Sigmoid colon (tissue), 7 donors: ENCODE data around the gene GSG1L. TPM values are rescaled to one million over a fixed set of nuclear protein-coding genes. Genes with fewer than 3 reads are reported as not detected.

Source experiments
- DNase-seq: peaks from one replicate; pipeline ENCODE4 v3.0.0-alpha.2; 2019
- H3K27ac ChIP-seq, 4 donors: fragments of 200-600 bp; sonication (generic); one replicate each; pipeline ENCODE4 v1.5.1; 2016 to 2019; ENCODE audit warnings: mild to moderate bottlenecking in 1 of 4
- H3K27me3 ChIP-seq, 3 donors: fragments of 200-600 bp; sonication (generic); one replicate each; pipeline ENCODE4 v1.5.1; 2019; ENCODE audit warnings: mild to moderate bottlenecking in 1 of 3
- H3K36me3 ChIP-seq, 4 donors: fragments of 200-600 bp; sonication (generic); one replicate each; pipeline ENCODE4 v1.5.1; 2016 to 2019
- H3K4me1 ChIP-seq, 4 donors: fragments of 200-600 bp; sonication (generic); one replicate each; pipeline ENCODE4 v1.5.1; 2017 to 2019
- H3K4me3 ChIP-seq, 4 donors: fragments of 200-600 bp; sonication (generic); one replicate each; pipeline ENCODE4 v1.5.1; 2017 to 2019; ENCODE audit warnings: mild to moderate bottlenecking in 2 of 4, moderate library complexity in 1 of 4
- H3K9me3 ChIP-seq, 4 donors: fragments of 200-600 bp in 3 of 4; sonication (generic) in 3 of 4; one replicate each; pipeline versions ENCODE4 v1.5.1 to v1.6.1; 2013 to 2019
- EP300 ChIP-seq, 4 donors: sonication (generic); formaldehyde crosslinking; IDR thresholded peaks; one replicate each; pipeline ENCODE4 v1.6.1; 2017; ENCODE audit warnings: antibody characterized with exemption in 4 of 4
- POLR2A ChIP-seq, 2 donors: fragments of 450-650 bp; IDR thresholded peaks; one replicate each; pipeline ENCODE4 v1.6.1; 2016; ENCODE audit warnings: antibody characterized with exemption in 2 of 2, mild to moderate bottlenecking in 2 of 2, moderate library complexity in 2 of 2
- POLR2AphosphoS5 ChIP-seq, 4 donors: sonication (generic); formaldehyde crosslinking; IDR thresholded peaks; one replicate each; pipeline ENCODE4 v1.6.1; 2017; ENCODE audit warnings: antibody characterized with exemption in 4 of 4
- WGBS, 2 donors: extraction: QIAGEN DNeasy Blood & Tissue Kit; methylation state at CpG; one replicate each; pipeline ENCODE4 v1.1.7; 2013; 5-methylcytosine and 5-hydroxymethylcytosine counted together
- intact Hi-C: fragments of 100-400 bp; cut with DNase I; formaldehyde crosslinking; loops from one replicate; pipeline ENCODE4 v1.15.1; 2023
- polyA plus RNA-seq, 3 donors: library from polyadenylated mRNA; stranded (reverse); fragments of 200-250 nt; gene quantifications; one replicate each; pipeline ENCODE4 v1.2.3, GENCODE V29; 2013
- total RNA-seq, 4 donors: library from RNA; depleted of rRNA; stranded (reverse); fragments of >200 nt; gene quantifications; one replicate each; pipeline ENCODE4 v1.1.0, GENCODE V29; 2016
- TF ChIP-seq, protein P1 (sequence below), 4 experiments: fragments of 450-650 bp in 3 of 4; fragments of 200-600 bp in 1 of 4; IDR thresholded peaks; one replicate each; pipeline ENCODE4 v1.5.1; 2016 to 2019; ENCODE audit warnings: antibody characterized with exemption in 4 of 4, mild to moderate bottlenecking in 3 of 4, moderate library complexity in 2 of 4
- donor health status: healthy with polysubstance abuse.
- donor health status: Bipolar disorder and iron deficiency.
- donor health status: healthy.

The GSG1L gene
- under 1 TPM; 0.28 to 0.66 (median 0.38) TPM for total RNA-seq
- polyA plus RNA-seq: under 1 TPM in 1 of 3 donors, not detected in 2; 0.25 TPM

DNA sequence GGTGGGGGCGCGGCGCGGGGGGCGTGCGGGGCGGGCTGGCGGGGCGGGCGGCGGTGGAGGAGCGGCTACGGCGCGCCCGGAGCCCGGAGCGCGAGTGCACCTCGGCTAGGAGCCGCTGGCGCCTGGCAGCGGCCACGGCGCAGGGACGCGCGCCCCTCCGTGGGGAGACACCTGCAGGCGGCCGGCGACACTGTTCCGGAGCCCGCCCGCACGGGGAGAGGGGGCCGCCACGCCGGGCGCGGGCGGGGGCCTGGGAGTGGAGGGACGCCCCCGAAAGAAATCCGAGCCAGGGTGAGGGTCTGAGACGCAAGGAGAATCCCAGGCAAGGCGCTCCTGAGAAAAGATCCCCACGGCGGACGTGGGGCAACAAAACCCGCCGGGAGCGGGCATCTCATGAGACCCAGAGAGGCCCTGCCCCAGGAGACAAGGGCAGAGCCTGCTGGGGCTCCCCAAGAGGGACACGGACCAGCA lies at the start of gene GSG1L:
GSG1L (minus strand) TSS at position 124 of the 471 bp plus-strand sequence. CDS start 290 bp downstream, outside the sequence.
- Histone ChIP-seq H3K27ac (no peak within 1 kb of the TSS), H3K4me1 (peaks cover 0 to 15% (median 9%) of the 10 kb centered on the region in 4 donors), H3K36me3 (no peaks in the 10 kb centered on the region), H3K4me3 (peak within 1 kb of the TSS in 3 of 4 donors; percentile 20 to 33 (median 28)), H3K9me3 (no peaks in the 10 kb centered on the region), H3K27me3 (peaks cover 13 to 65% (median 33%) of the 10 kb centered on the region in 3 donors)
- intact Hi-C loops: loop anchor here (10.0 kb wide), 1 partner anchor 369 kb away; no protein-coding TSS in a partner anchor
- no peak for DNase-seq
- 2 to 3% methylated on average over 54 of the region's 54 CpGs for WGBS, 2 donors
- TF ChIP-seq EP300 (IDR thresholded peaks at IDR 0.05) (no peak), POLR2AphosphoS5 (IDR thresholded peaks at IDR 0.05) (no peak), POLR2A (IDR thresholded peaks at IDR 0.05) (no peak)
- TF ChIP-seq, protein P1, sequence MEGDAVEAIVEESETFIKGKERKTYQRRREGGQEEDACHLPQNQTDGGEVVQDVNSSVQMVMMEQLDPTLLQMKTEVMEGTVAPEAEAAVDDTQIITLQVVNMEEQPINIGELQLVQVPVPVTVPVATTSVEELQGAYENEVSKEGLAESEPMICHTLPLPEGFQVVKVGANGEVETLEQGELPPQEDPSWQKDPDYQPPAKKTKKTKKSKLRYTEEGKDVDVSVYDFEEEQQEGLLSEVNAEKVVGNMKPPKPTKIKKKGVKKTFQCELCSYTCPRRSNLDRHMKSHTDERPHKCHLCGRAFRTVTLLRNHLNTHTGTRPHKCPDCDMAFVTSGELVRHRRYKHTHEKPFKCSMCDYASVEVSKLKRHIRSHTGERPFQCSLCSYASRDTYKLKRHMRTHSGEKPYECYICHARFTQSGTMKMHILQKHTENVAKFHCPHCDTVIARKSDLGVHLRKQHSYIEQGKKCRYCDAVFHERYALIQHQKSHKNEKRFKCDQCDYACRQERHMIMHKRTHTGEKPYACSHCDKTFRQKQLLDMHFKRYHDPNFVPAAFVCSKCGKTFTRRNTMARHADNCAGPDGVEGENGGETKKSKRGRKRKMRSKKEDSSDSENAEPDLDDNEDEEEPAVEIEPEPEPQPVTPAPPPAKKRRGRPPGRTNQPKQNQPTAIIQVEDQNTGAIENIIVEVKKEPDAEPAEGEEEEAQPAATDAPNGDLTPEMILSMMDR (IDR thresholded peaks at IDR 0.05): no peak

DNA sequence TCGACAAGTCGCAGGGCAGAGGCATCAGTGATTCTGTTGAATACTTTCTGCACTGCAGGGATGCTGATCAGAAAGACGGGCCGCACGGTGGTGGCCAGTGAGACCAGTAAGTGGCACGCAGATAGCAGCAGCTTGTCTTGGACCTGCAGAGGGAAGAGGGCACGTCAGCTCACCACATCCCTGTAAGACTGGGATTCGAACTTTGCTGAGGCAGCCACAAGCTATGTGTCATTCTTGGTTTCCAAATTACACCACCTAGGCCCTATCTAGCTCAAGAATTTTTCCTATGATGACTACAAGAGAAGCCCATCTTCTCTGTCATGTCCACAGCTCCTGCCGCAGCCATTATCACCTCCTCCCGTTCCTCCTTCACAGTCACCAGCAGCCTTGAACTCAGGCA lies 49.4 kb upstream of the GSG1L start:
- no peak overlapping the region for H3K27ac ChIP-seq
- H3K36me3 ChIP-seq: peaks cover 25 to 92% (median 40%) of the 10 kb centered on the region in 4 donors
- H3K9me3 ChIP-seq: no peaks in the 10 kb centered on the region
- WGBS, 2 donors: 91 to 92% methylated on average over 10 of the region's 10 CpGs
- no peak for DNase-seq
- TF ChIP-seq POLR2A (IDR thresholded peaks at IDR 0.05): no peak
- TF ChIP-seq, protein P1 (IDR thresholded peaks at IDR 0.05): no peak
- intact Hi-C loops: no loop called here
- H3K27me3 ChIP-seq: no peaks in the 10 kb centered on the region
- H3K4me1 ChIP-seq: no peaks in the 10 kb centered on the region
- no peak overlapping the region for H3K4me3 ChIP-seq

- 93 to 94% methylated on average over 2 of the region's 2 CpGs for WGBS, 2 donors
- Histone ChIP-seq H3K27ac (no peak overlapping the region), H3K27me3 (no peaks in the 10 kb centered on the region), H3K4me3 (no peak overlapping the region), H3K36me3 (peaks cover 40 to 93% (median 50%) of the 10 kb centered on the region in 4 donors), H3K4me1 (no peaks in the 10 kb centered on the region), H3K9me3 (no peaks in the 10 kb centered on the region)
- DNase-seq: no peak
- no peak for TF ChIP-seq POLR2AphosphoS5 (IDR thresholded peaks at IDR 0.05)
- TF ChIP-seq, protein P1 (IDR thresholded peaks at IDR 0.05): no peak
- intact Hi-C loops: no loop called here
Observed at GRCh38 chr16:28110977-28111376, 47.5 kb upstream of the GSG1L start.

- Histone ChIP-seq H3K36me3 (peaks cover 39 to 93% (median 51%) of the 10 kb centered on the region in 4 donors), H3K27ac (no peak overlapping the region), H3K4me1 (no peaks in the 10 kb centered on the region), H3K27me3 (no peaks in the 10 kb centered on the region), H3K9me3 (no peaks in the 10 kb centered on the region), H3K4me3 (no peak overlapping the region)
- 81 to 91% methylated on average over 5 of the region's 5 CpGs for WGBS, 2 donors
- no peak for DNase-seq
- no peak for TF ChIP-seq POLR2A (IDR thresholded peaks at IDR 0.05)
- peak in 1 of 4 donors; percentile 22 for TF ChIP-seq POLR2AphosphoS5 (IDR thresholded peaks at IDR 0.05)
- intact Hi-C loops: no loop called here
Observed at GRCh38 chr16:28110479-28110878, 47.0 kb upstream of the GSG1L start.

- Histone ChIP-seq H3K36me3 (peaks cover 40 to 93% (median 52%) of the 10 kb centered on the region in 4 donors), H3K4me3 (no peak overlapping the region), H3K27me3 (no peaks in the 10 kb centered on the region), H3K4me1 (no peaks in the 10 kb centered on the region), H3K9me3 (no peaks in the 10 kb centered on the region), H3K27ac (no peak overlapping the region)
- TF ChIP-seq EP300 (IDR thresholded peaks at IDR 0.05): no peak
- TF ChIP-seq, protein P1 (IDR thresholded peaks at IDR 0.05): no peak
- TF ChIP-seq POLR2A (IDR thresholded peaks at IDR 0.05): no peak
- no peak for TF ChIP-seq POLR2AphosphoS5 (IDR thresholded peaks at IDR 0.05)
- WGBS, 2 donors: 72 to 85% methylated on average over 3 of the region's 3 CpGs
- DNase-seq: no peak
- intact Hi-C loops: no loop called here
Observed at GRCh38 chr16:28110074-28110473, 46.6 kb upstream of the GSG1L start.
